ENCODE data around the gene C4orf51.

Gene C4orf51

DNA sequence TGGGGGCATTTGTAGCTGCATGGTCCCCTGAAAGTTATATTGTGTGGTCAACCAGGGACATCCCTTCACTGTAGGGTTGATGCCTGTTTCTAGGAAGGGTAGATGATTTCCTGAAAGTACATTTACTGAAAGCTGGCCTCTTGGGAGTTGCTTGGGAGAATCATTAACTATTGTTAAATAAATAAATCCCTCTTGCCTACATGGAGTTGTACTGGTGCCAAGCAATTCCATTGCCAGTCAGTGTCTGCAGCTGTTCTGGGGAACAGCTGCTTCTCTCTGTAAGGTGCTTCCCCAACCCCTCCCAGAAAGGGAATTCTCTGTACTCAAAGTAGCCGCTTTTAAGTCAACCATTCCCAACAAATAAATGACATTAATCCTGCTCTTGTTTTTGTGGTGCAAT is 51.1 kb downstream of the C4orf51 start:
- TF ChIP-seq, protein P1, sequence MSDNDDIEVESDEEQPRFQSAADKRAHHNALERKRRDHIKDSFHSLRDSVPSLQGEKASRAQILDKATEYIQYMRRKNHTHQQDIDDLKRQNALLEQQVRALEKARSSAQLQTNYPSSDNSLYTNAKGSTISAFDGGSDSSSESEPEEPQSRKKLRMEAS (IDR thresholded peaks at IDR 0.05): no peak
- no peak for TF ChIP-seq EP300 (IDR thresholded peaks at IDR 0.05; ENCODE audit: borderline replicate concordance)
- TF ChIP-seq CREB1 (IDR thresholded peaks at IDR 0.05; ENCODE audit: low read depth): no peak
- TF ChIP-seq, protein P2, sequence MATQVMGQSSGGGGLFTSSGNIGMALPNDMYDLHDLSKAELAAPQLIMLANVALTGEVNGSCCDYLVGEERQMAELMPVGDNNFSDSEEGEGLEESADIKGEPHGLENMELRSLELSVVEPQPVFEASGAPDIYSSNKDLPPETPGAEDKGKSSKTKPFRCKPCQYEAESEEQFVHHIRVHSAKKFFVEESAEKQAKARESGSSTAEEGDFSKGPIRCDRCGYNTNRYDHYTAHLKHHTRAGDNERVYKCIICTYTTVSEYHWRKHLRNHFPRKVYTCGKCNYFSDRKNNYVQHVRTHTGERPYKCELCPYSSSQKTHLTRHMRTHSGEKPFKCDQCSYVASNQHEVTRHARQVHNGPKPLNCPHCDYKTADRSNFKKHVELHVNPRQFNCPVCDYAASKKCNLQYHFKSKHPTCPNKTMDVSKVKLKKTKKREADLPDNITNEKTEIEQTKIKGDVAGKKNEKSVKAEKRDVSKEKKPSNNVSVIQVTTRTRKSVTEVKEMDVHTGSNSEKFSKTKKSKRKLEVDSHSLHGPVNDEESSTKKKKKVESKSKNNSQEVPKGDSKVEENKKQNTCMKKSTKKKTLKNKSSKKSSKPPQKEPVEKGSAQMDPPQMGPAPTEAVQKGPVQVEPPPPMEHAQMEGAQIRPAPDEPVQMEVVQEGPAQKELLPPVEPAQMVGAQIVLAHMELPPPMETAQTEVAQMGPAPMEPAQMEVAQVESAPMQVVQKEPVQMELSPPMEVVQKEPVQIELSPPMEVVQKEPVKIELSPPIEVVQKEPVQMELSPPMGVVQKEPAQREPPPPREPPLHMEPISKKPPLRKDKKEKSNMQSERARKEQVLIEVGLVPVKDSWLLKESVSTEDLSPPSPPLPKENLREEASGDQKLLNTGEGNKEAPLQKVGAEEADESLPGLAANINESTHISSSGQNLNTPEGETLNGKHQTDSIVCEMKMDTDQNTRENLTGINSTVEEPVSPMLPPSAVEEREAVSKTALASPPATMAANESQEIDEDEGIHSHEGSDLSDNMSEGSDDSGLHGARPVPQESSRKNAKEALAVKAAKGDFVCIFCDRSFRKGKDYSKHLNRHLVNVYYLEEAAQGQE (IDR thresholded peaks at IDR 0.05; ENCODE audit: low read depth): no peak
- TF ChIP-seq RAD21 (IDR thresholded peaks at IDR 0.05; ENCODE audit: low read depth): no peak
- no peak for TF ChIP-seq FOXM1 (IDR thresholded peaks at IDR 0.05; ENCODE audit: borderline replicate concordance, low read depth)
- TF ChIP-seq TCF12 (IDR thresholded peaks at IDR 0.05; ENCODE audit: low read depth): no peak
- TF ChIP-seq NFIC (IDR thresholded peaks at IDR 0.05): no peak
- TF ChIP-seq TAF1 (IDR thresholded peaks at IDR 0.05; ENCODE audit: low read depth): no peak
- TF ChIP-seq TEAD4 (IDR thresholded peaks at IDR 0.05): no peak
- TF ChIP-seq CEBPB (IDR thresholded peaks at IDR 0.05): no peak
- no peak for TF ChIP-seq EGR1 (IDR thresholded peaks at IDR 0.05)
- no peak for TF ChIP-seq YY1 (IDR thresholded peaks at IDR 0.05; ENCODE audit: low read depth)
- no peak for TF ChIP-seq ZBTB7A (IDR thresholded peaks at IDR 0.05; ENCODE audit: low read depth)
- TF ChIP-seq, protein P3, sequence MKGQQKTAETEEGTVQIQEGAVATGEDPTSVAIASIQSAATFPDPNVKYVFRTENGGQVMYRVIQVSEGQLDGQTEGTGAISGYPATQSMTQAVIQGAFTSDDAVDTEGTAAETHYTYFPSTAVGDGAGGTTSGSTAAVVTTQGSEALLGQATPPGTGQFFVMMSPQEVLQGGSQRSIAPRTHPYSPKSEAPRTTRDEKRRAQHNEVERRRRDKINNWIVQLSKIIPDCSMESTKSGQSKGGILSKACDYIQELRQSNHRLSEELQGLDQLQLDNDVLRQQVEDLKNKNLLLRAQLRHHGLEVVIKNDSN (IDR thresholded peaks at IDR 0.05): no peak

GRCh38 chr4:145732001-145732815 is 52.3 kb downstream of the C4orf51 start:
- TF ChIP-seq, protein P1 (IDR thresholded peaks at IDR 0.05): no peak
- TF ChIP-seq CEBPB (IDR thresholded peaks at IDR 0.05) (no peak), FOXM1 (IDR thresholded peaks at IDR 0.05; ENCODE audit: borderline replicate concordance, low read depth) (no peak), CREB1 (IDR thresholded peaks at IDR 0.05; ENCODE audit: low read depth) (no peak)

DNA sequence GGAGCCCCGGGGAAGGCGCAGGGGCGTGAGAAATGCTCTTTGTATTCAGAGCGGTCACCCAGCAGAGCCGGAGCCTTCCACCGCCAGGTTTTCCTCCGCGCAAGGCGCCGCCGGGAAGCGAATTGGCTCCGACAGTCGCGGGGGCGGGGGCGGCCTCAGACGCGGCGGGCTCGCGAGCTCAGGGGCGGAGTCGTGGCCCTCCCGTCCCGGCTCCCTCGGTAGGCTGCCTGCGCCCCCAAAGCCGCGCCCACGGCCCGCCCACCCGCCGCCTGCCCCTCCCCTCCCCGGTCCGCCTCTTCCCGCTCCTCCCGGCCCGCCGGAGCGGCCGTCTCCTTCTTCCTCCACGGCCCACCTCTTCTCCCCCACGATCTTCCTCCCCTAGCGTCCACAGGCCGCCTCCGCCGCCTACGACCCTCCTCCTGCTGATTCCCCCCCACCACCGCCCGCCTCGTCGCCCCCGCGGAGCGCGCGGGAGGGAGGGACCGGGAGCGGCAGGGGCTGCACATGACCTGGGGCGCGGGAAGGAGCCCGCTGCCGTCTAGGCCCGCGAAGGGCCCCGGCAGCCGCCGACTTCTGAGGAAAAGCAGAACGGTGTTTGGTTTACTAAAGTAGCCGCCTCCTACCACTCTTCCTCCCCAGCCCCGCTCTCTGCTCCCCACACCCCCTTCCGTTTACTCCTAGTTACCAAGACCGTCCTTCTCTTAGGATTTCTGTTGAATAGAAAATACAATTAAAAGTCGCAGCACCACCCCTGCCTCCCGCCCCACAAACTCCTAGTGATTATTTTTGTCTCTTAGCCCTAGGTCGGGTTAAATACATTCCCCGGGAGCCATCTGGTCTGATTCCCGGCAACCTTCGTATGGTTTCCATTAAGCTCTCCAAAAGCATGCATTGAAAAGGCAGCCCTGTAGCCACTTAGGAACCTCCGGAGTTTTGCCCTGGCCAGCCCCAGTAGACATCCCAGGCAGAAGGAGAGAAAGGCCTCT is 53.2 kb downstream of the C4orf51 start:
- TF ChIP-seq NFIC (IDR thresholded peaks at IDR 0.05): peak; percentile 42; the same call in 1 of the 2 replicates
- no peak for TF ChIP-seq CEBPB (IDR thresholded peaks at IDR 0.05)
- TF ChIP-seq YY1 (IDR thresholded peaks at IDR 0.05; ENCODE audit: low read depth): 0 out of 2 replicates have a peak, but pooled peaks have one; percentile 8
- TF ChIP-seq ZBTB7A (IDR thresholded peaks at IDR 0.05; ENCODE audit: low read depth): peak; percentile 38; the same call in 1 of the 2 replicates
- TF ChIP-seq FOXM1 (IDR thresholded peaks at IDR 0.05; ENCODE audit: borderline replicate concordance, low read depth): no peak
- TF ChIP-seq, protein P1 (IDR thresholded peaks at IDR 0.05): peak; percentile 92
- TF ChIP-seq, protein P3 (IDR thresholded peaks at IDR 0.05): peak; percentile 77
- TF ChIP-seq CREB1 (IDR thresholded peaks at IDR 0.05; ENCODE audit: low read depth): no peak
- TF ChIP-seq TAF1 (IDR thresholded peaks at IDR 0.05; ENCODE audit: low read depth): peak; percentile 75; the same call in 1 of the 2 replicates
- TF ChIP-seq RAD21 (IDR thresholded peaks at IDR 0.05; ENCODE audit: low read depth): no peak
- peak; percentile 82 for TF ChIP-seq EGR1 (IDR thresholded peaks at IDR 0.05)
- TF ChIP-seq TCF12 (IDR thresholded peaks at IDR 0.05; ENCODE audit: low read depth): peak; percentile 19; the same call in 1 of the 2 replicates
- no peak for TF ChIP-seq EP300 (IDR thresholded peaks at IDR 0.05; ENCODE audit: borderline replicate concordance)

DNA sequence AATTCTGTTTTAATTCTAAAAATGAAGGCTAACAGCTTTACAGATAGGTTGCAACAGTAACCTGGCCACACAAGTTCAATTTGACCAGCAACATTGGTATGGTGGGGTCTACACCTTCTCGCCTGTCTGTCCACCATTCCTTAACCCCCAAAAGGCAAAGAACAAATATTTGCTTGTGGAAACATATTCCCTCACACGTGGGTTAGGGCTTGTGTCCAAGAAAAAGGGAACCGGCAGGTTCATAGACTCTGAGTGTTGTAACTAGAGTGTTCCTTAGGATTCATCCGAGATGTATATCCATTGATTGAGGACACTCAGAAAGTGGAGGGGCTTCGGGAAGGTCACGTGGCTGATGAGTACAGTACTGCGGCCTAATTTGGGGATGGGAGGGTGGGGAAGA is 54.1 kb downstream of the C4orf51 start:
- TF ChIP-seq TAF1 (IDR thresholded peaks at IDR 0.05; ENCODE audit: low read depth) (no peak), YY1 (IDR thresholded peaks at IDR 0.05; ENCODE audit: low read depth) (no peak), EGR1 (IDR thresholded peaks at IDR 0.05) (no peak), ZBTB7A (IDR thresholded peaks at IDR 0.05; ENCODE audit: low read depth) (no peak), FOXM1 (IDR thresholded peaks at IDR 0.05; ENCODE audit: borderline replicate concordance, low read depth) (no peak), NFIC (IDR thresholded peaks at IDR 0.05) (no peak), CEBPB (IDR thresholded peaks at IDR 0.05) (no peak), CREB1 (IDR thresholded peaks at IDR 0.05; ENCODE audit: low read depth) (no peak), TCF12 (IDR thresholded peaks at IDR 0.05; ENCODE audit: low read depth) (no peak), EP300 (IDR thresholded peaks at IDR 0.05; ENCODE audit: borderline replicate concordance) (no peak), RAD21 (IDR thresholded peaks at IDR 0.05; ENCODE audit: low read depth) (no peak)
- TF ChIP-seq, protein P3 (IDR thresholded peaks at IDR 0.05): no peak
- TF ChIP-seq, protein P2 (IDR thresholded peaks at IDR 0.05; ENCODE audit: low read depth): no peak
- TF ChIP-seq, protein P1 (IDR thresholded peaks at IDR 0.05): no peak

Data from Ishikawa (cell line).